GM18502 (cell line): ENCODE data around the gene AMH.

ENCODE experiments used
- ATAC-seq: cut with Tn5 transposase; IDR thresholded peaks from one replicate; pipeline ENCODE4 v1.9.1; 2021; ENCODE audit warnings: mild to moderate bottlenecking; ENCODE audit not compliant: unreplicated experiment, poor library complexity

Gene AMH

GRCh38 chr19:2246801-2247361 is 2.2 kb upstream of the AMH start:
- no peak for ATAC-seq

- no peak for ATAC-seq
Observed at GRCh38 chr19:2247433-2248101, 1.6 kb upstream of the AMH start.

GRCh38 chr19:2248136-2249009 is 750 bp upstream of the AMH start:
- ATAC-seq, result no peak

GRCh38 chr19:2249880-2250765 is 1.0 kb downstream of the AMH start:
- no peak for ATAC-seq

GRCh38 chr19:2250766-2251105 is 1.6 kb downstream of the AMH start:
- ATAC-seq, result no peak

- ATAC-seq, result no peak
Observed at GRCh38 chr19:2251106-2252054, 2.3 kb downstream of the AMH start.

- ATAC-seq, result no peak
Observed at GRCh38 chr19:2252055-2252796, 3.1 kb downstream of the AMH start.

- ATAC-seq, result no peak
Observed at GRCh38 chr19:2252797-2253105, 3.6 kb downstream of the AMH start.

- no peak for ATAC-seq
Observed at GRCh38 chr19:2253106-2254063, 4.3 kb downstream of the AMH start.

GRCh38 chr19:2254064-2254872 is 5.1 kb downstream of the AMH start:
- no peak for ATAC-seq

GRCh38 chr19:2255112-2255845 is 6.2 kb downstream of the AMH start:
- no peak for ATAC-seq

GRCh38 chr19:2255982-2256685 is 7.0 kb downstream of the AMH start, which contains the start of gene JSRP1:
JSRP1 (minus strand) TSS chr19:2256417; CDS start chr19:2255314, 1,103 bp downstream.
- ATAC-seq, result no peak

GRCh38 chr19:2259336-2259735 is 10.2 kb downstream of the AMH start:
- ATAC-seq, result no peak

- ATAC-seq, result no peak
Observed at GRCh38 chr19:2260341-2260805, 11.2 kb downstream of the AMH start.

GRCh38 chr19:2261438-2262172 is 12.5 kb downstream of the AMH start:
- ATAC-seq, result no peak
